Spleen (tissue), 11 donors: ENCODE results near the gene BCAR3. TPM values are rescaled to one million over a fixed set of nuclear protein-coding genes. Genes with fewer than 3 reads are reported as not detected.

ENCODE experiments used
- DNase-seq: peaks from one replicate; pipeline ENCODE4 v3.0.0-alpha.2; 2020
- H3K27ac ChIP-seq, 8 donors: fragments of 200-600 bp; sonication (generic) in 7 of 8; 1 replicate in 4 of 8; 2 replicates in 4 of 8; pipeline versions ENCODE4 v1.5.0 to v1.8.0; 2016 to 2021; ENCODE audit warnings: inconsistent platforms in 4 of 8, mild to moderate bottlenecking in 4 of 8, moderate library complexity in 1 of 8
- H3K27me3 ChIP-seq, 7 donors: fragments of 200-600 bp; sonication (generic) in 6 of 7; replicated peaks in 1 of 7; 1 replicate in 4 of 7; 2 replicates in 3 of 7; pipeline versions ENCODE4 v1.5.0 to v1.8.0; 2016 to 2021; ENCODE audit warnings: inconsistent platforms in 3 of 7, mild to moderate bottlenecking in 1 of 7
- H3K36me3 ChIP-seq, 6 donors: fragments of 200-600 bp; sonication (generic) in 5 of 6; 1 replicate in 4 of 6; 2 replicates in 2 of 6; pipeline versions ENCODE4 v1.5.0 to v1.8.0; 2016 to 2021; ENCODE audit warnings: inconsistent platforms in 2 of 6
- H3K4me1 ChIP-seq, 6 donors: fragments of 200-600 bp; sonication (generic) in 5 of 6; 1 replicate in 3 of 6; 2 replicates in 3 of 6; pipeline versions ENCODE4 v1.5.0 to v1.8.0; 2016 to 2021; ENCODE audit warnings: inconsistent platforms in 3 of 6
- H3K4me3 ChIP-seq, 8 donors: fragments of 200-600 bp; sonication (generic) in 7 of 8; 1 replicate in 4 of 8; 2 replicates in 4 of 8; pipeline versions ENCODE4 v1.5.0 to v1.8.0; 2016 to 2021; ENCODE audit warnings: inconsistent platforms in 4 of 8, mild to moderate bottlenecking in 4 of 8, moderate library complexity in 2 of 8
- H3K9me3 ChIP-seq, 8 donors: fragments of 200-600 bp; sonication (generic) in 7 of 8; 1 replicate in 4 of 8; 2 replicates in 4 of 8; pipeline versions ENCODE4 v1.5.0 to v1.8.0; 2016 to 2021; ENCODE audit warnings: inconsistent platforms in 4 of 8
- POLR2A ChIP-seq, 3 donors: fragments of 450-650 bp; IDR thresholded peaks; one replicate each; pipeline ENCODE4 v1.5.1; 2017; ENCODE audit warnings: antibody characterized with exemption in 3 of 3, mild to moderate bottlenecking in 1 of 3
- POLR2AphosphoS5 ChIP-seq, 3 donors: sonication (generic); formaldehyde crosslinking; IDR thresholded peaks; one replicate each; pipeline ENCODE4 v1.5.1; 2017; ENCODE audit warnings: antibody characterized with exemption in 3 of 3
- WGBS, 5 donors: extraction: QIAGEN DNeasy Blood & Tissue Kit in 3 of 5; methylation state at CpG; one replicate each; pipeline versions ENCODE4 v1.1.5 to v1.1.7; 2013 to 2018; 5-methylcytosine and 5-hydroxymethylcytosine counted together
- intact Hi-C: fragments of 100-400 bp; cut with DNase I; formaldehyde crosslinking; loops from one replicate; pipeline ENCODE4 v1.15.0; 2023; ENCODE audit warnings: low total_unique reads
- polyA plus RNA-seq, 3 donors: library from polyadenylated mRNA; stranded (reverse); fragments of 200-250 nt; gene quantifications; one replicate each; pipeline ENCODE4 v1.2.1, GENCODE V29; 2013
- total RNA-seq, 7 donors: library from RNA; depleted of rRNA in 3 of 7; stranded (reverse); fragments of >200 nt in 3 of 7; fragmentation: NEBNext Ultra II Directional in 4 of 7; extraction: Animal tissue kit (Norgen Biotek cat#: 25700) in 4 of 7; gene quantifications; one replicate each; pipeline versions ENCODE4 v1.1.0 to v1.2.1, GENCODE V29; 2016 to 2021
- TF ChIP-seq, protein P1 (sequence below), 11 experiments: fragments of 200-600 bp in 7 of 11; fragments of 450-650 bp in 4 of 11; sonication (generic) in 4 of 11; IDR thresholded peaks in 8 of 11; conservative IDR thresholded peaks in 3 of 11; 1 replicate in 7 of 11; 2 replicates in 4 of 11; pipeline versions ENCODE4 v1.4.0 to v1.8.0; 2016 to 2021; ENCODE audit warnings: antibody characterized with exemption in 11 of 11, inconsistent platforms in 4 of 11, mild to moderate bottlenecking in 1 of 11
- donor health status: healthy with polysubstance abuse.
- donor health status: DM: no; HTN: no; CAD: no; lungs with moderate emphysema.
- donor health status: DM: no; HTN: no; CAD: no.
- donor health status: Bipolar disorder and iron deficiency.
- donor health status: healthy.
- donor health status: DM: no; HTN: no; CAD: no.
- donor health status: DM: yes; HTN: yes; CAD: no.

The BCAR3 gene
- total and polyA plus RNA-seq, 10 donors, result 3.5 to 18.0 (median 11.8) TPM

DNA sequence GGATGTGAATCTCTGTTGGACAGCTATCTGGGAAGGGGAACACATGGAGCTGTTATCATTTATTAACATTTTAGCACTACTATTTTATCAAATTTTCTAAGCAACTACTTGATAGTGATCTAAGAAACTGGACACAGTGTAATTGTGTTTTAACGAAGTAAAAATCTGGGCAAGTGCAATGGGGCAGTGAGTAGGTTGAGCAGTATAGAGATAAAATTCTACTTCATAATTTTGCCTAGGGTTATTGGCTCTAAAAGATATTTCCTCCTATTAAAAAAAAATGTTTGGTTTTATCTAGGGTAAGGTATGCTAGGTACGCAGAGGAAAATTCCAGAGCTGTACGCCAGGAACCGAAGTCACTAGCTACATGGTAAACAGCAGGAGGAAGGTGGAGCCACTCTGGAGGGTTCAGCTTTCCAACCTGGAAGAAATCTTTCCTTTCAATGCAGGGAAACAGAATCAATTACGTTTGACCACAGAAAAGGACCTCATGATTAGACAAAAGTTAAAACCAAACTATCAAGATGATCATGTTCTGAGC, 43.3 kb downstream of the BCAR3 start:
- DNase-seq, result no peak
- 88 to 96% (median 92%) methylated on average over 5 of the region's 5 CpGs for WGBS, 5 donors
- Histone ChIP-seq H3K27ac (no peak overlapping the region), H3K9me3 (no peaks in the 10 kb centered on the region), H3K36me3 (peaks cover 0 to 15% (median 0%) of the 10 kb centered on the region in 6 donors), H3K4me3 (no peak overlapping the region), H3K27me3 (no peaks in the 10 kb centered on the region), H3K4me1 (peaks cover 0 to 23% (median 6%) of the 10 kb centered on the region in 6 donors)
- intact Hi-C loops, result loop anchor here (10.0 kb wide), 1 partner anchor 206 kb away; no protein-coding TSS in a partner anchor
- TF ChIP-seq POLR2A (IDR thresholded peaks at IDR 0.05), result no peak
- TF ChIP-seq POLR2AphosphoS5 (IDR thresholded peaks at IDR 0.05), result no peak
- TF ChIP-seq, protein P1, sequence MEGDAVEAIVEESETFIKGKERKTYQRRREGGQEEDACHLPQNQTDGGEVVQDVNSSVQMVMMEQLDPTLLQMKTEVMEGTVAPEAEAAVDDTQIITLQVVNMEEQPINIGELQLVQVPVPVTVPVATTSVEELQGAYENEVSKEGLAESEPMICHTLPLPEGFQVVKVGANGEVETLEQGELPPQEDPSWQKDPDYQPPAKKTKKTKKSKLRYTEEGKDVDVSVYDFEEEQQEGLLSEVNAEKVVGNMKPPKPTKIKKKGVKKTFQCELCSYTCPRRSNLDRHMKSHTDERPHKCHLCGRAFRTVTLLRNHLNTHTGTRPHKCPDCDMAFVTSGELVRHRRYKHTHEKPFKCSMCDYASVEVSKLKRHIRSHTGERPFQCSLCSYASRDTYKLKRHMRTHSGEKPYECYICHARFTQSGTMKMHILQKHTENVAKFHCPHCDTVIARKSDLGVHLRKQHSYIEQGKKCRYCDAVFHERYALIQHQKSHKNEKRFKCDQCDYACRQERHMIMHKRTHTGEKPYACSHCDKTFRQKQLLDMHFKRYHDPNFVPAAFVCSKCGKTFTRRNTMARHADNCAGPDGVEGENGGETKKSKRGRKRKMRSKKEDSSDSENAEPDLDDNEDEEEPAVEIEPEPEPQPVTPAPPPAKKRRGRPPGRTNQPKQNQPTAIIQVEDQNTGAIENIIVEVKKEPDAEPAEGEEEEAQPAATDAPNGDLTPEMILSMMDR (IDR thresholded peaks at IDR 0.05 in 8 of 11, conservative IDR thresholded peaks at IDR 0.05 in 3 of 11), result no peak

DNA sequence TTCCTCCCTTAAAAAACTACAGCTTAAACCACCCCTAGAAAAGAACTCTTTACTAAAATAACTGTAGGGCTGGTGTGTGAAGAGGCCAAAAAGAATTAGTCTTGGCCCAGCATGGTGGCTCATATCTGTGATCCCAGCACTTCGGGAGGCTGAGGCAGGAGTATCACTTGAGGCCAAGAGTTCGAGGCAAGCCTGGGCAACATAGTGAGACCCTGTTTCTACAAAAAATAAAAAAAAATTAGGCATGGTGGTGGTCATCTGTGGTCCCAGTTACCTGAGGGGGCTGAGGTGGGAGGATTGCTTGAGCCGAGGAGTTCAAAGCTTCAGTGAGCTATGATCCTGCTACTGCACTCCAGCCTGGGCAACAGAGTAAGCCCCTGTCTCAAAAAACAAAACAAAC, 44.9 kb downstream of the BCAR3 start:
- Histone ChIP-seq H3K4me1 (peaks cover 0 to 16% (median 6%) of the 10 kb centered on the region in 6 donors), H3K9me3 (no peaks in the 10 kb centered on the region), H3K27me3 (no peaks in the 10 kb centered on the region), H3K36me3 (peaks cover 0 to 15% (median 0%) of the 10 kb centered on the region in 6 donors), H3K27ac (peak overlapping the region in 5 of 8 donors; percentile 41 to 69 (median 59)), H3K4me3 (no peak overlapping the region)
- DNase-seq, result no peak
- 93 to 97% (median 96%) methylated on average over 3 of the region's 3 CpGs for WGBS, 5 donors
- TF ChIP-seq POLR2AphosphoS5 (IDR thresholded peaks at IDR 0.05), result no peak
- TF ChIP-seq POLR2A (IDR thresholded peaks at IDR 0.05), result no peak
- TF ChIP-seq, protein P1 (IDR thresholded peaks at IDR 0.05 in 8 of 11, conservative IDR thresholded peaks at IDR 0.05 in 3 of 11), result no peak
- intact Hi-C loops, result loop anchor here (10.0 kb wide), 1 partner anchor 208 kb away; no protein-coding TSS in a partner anchor

DNA sequence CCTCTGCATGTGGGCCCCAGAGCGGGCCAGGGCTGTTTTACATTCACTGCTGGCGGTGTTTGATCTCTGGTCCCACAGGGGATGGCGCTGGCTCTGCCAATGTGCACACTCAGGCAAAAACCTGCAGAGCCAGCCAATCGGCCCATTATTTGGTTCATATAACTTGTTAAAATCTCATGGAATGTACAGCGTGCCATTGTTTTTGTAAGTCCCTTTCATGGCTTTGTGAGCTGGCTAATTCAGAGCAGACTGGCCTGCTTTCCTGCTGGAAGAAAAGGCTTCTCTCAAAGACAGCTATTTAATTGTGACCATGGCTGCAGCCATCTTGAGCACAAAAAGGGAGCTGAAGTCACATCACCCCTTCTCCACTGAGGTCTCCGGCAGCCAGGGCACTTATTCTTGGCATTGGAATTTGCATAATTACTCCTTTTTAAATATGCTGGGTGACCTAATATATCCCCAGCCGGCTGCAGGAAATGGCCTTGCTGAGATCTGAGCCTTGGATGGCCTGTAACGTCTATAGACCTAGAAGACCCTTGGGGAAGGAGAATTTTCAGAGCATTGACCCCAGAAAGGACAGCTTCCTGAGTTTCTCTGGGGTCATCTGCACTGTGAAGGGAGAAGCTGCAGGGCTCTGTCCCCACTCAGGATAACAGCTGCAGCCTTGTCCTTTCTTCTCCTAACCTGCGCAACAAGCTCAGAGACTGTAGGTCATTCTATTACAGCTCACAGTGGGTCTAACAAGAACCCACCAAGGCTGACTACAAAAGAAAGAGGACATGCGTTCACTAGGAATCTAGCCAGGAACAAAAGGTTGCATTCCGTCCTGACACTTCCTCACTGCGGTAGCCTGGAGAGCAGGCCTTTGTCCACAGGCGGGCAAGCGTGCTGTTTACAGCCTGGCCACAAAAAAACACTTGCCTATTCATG, 45.8 kb downstream of the BCAR3 start:
- 71 to 83% (median 75%) methylated on average over 14 of the region's 14 CpGs for WGBS, 5 donors
- intact Hi-C loops, result loop anchor here (10.0 kb wide), 1 partner anchor 209 kb away; no protein-coding TSS in a partner anchor
- H3K27ac ChIP-seq, result peak overlapping the region in 5 of 8 donors; percentile 41 to 69 (median 59)

More for the DNA sequence above, 45.8 kb downstream of the BCAR3 start:
- Histone ChIP-seq H3K9me3 (no peaks in the 10 kb centered on the region), H3K4me3 (no peak overlapping the region), H3K36me3 (peaks cover 0 to 8% (median 0%) of the 10 kb centered on the region in 6 donors), H3K4me1 (peaks cover 0 to 16% (median 6%) of the 10 kb centered on the region in 6 donors), H3K27me3 (no peaks in the 10 kb centered on the region)
- TF ChIP-seq POLR2A (IDR thresholded peaks at IDR 0.05) (no peak), POLR2AphosphoS5 (IDR thresholded peaks at IDR 0.05) (peak in 2 of 3 donors; percentile 21 to 42)
- TF ChIP-seq, protein P1 (IDR thresholded peaks at IDR 0.05 in 8 of 11, conservative IDR thresholded peaks at IDR 0.05 in 3 of 11), result peak in 1 of 11 experiments; percentile 13
- no peak for DNase-seq
